Activated CD8-positive, alpha-beta memory T cell treated with anti-CD3 and anti-CD28 coated beads, Interleukin-2, amount 10 ng/mL, durations not matched to agents 7 days and 5 days (primary cell): ENCODE data around the gene ARAP1. TPM values are rescaled to one million over a fixed set of nuclear protein-coding genes. Genes with fewer than 3 reads are reported as not detected.
"Not testable (repeated sequence)": the region's sequence is repeated elsewhere in the genome, so short reads cannot be mapped to it uniquely, and the experiment has no call there.

Experiments used
- ATAC-seq: fragments of 150-1000 bp; cut with Tn5 transposase; one replicate; pipeline ENCODE4 v1.10.0; 2021; ENCODE audit warnings: moderate library complexity
- CTCF ChIA-PET: fragments of 350-600 bp; sonication (Branson Sonifier 250); formaldehyde crosslinking; loops from one replicate; lab custom pipeline; 2021; ENCODE audit warnings: antibody characterized with exemption; lab: Charles Lee
- DNase-seq: peaks from one replicate; pipeline ENCODE4 v3.0.0-alpha.2; 2020
- H3K27ac Mint-ChIP-seq: one replicate; pipeline ENCODE4 v1.8.0; 2021; ENCODE audit warnings: mild to moderate bottlenecking, mixed read lengths
- H3K27me3 Mint-ChIP-seq: one replicate; pipeline ENCODE4 v1.8.0; 2021; ENCODE audit warnings: mixed read lengths
- H3K36me3 Mint-ChIP-seq: one replicate; pipeline ENCODE4 v1.8.0; 2021; ENCODE audit warnings: mild to moderate bottlenecking, mixed read lengths
- H3K4me1 Mint-ChIP-seq: one replicate; pipeline ENCODE4 v1.8.0; 2021; ENCODE audit warnings: mixed read lengths
- H3K4me3 Mint-ChIP-seq: one replicate; pipeline ENCODE4 v1.8.0; 2021; ENCODE audit warnings: mild to moderate bottlenecking, moderate library complexity, mixed read lengths
- H3K9me3 Mint-ChIP-seq: one replicate; pipeline ENCODE4 v1.8.0; 2022; ENCODE audit warnings: low read depth, mixed read lengths
- total RNA-seq, 2 experiments: library from RNA; stranded (reverse); gene quantifications; one replicate each; pipeline ENCODE4 v1.2.3, GENCODE V29; 2021

The ARAP1 gene
- 100 to 1,000 TPM in 1 of 2 experiments, 10 to 100 TPM in 1; 96.5 to 104 TPM for total RNA-seq

DNA sequence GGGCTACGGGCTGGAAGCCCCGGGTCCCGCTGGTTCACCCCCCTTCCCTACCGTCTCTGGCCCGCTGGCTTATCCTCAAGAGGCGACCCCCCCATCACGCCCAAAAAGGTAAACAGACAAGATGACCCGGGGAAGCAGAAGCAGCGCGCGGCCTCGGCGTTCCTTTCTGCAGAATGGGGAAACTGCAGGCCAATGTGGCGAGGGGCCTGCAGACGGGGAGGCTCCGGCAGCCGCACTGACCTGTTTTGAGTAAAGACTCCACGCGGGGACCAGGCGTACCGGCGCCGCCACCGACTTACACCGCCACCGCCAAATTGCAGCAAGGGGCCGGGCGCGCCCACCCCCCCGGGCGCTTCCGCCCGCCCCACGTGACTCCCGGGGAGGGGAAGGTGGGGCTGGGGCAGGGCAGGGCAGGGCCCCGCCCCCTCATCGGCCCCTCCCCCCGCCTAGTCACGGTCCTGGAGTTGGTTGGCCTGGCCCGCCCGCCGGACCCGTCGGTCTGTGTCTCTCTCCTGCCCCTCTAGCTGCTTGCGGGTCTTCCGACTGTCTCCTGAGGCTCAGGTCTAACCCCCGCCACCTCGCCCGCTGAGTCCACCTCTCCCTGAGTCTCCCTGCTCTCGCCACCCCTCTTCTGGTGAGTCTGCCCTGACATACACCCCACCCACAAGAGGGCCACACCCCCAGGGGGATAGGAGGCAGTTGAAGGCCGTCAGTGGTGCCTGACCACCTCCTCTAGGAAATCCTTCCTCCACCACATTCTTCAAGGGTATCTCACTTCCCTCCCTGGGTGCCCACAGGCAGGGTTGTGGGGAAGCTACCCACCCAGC lies at the start of gene ARAP1:
Gene ARAP1 (minus strand): TSS at position 321 of the 827 bp plus-strand sequence. CDS start 25,280 bp downstream, outside the sequence.
- CTCF ChIA-PET = interaction anchor here (1.0 to 1.8 kb wide), 6 partner anchors 16 to 76 kb away, joined by 3 to 8 read pairs (median 4); no protein-coding TSS in a partner anchor
- peak within 1 kb of the TSS; percentile 91 for H3K27ac Mint-ChIP-seq
- peak within 1 kb of the TSS; percentile 81 for H3K4me3 Mint-ChIP-seq
- DNase-seq (peak; percentile 85), ATAC-seq (peak; percentile 91)
- H3K36me3 Mint-ChIP-seq = peaks cover 3% of the 10 kb centered on the region
- peaks cover 33% of the 10 kb centered on the region for H3K4me1 Mint-ChIP-seq
- H3K27me3 Mint-ChIP-seq = no peaks in the 10 kb centered on the region
- no peaks in the 10 kb centered on the region for H3K9me3 Mint-ChIP-seq

DNA sequence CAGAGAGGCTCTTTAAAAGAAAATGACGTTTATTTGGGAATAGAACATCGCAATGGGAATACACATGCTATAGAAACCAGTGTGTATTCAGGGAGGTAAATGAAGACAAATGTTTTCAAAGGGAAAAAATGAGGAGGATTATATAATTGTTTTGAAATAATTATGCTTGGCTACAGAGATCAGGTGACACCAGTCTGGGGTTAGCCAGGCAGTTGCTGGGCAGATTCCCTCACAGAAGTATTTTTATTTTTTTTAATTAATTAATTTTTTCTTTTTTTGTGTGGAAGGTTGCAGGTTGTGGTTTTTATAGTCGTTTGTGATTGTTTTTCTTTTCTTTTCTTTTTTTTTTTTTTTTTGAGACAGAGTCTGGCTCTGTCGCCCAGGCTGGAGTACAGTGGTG lies 47.2 kb upstream of the ARAP1 start:
- ATAC-seq (no peak), DNase-seq (no peak)
- Mint-ChIP-seq H3K4me1 (peaks cover 8% of the 10 kb centered on the region), H3K9me3 (no peaks in the 10 kb centered on the region), H3K4me3 (no peak overlapping the region), H3K36me3 (peaks cover 6% of the 10 kb centered on the region), H3K27ac (no peak overlapping the region), H3K27me3 (no peaks in the 10 kb centered on the region)
- CTCF ChIA-PET = interaction anchor here (0.7 to 1.2 kb wide), 2 partner anchors 70 to 74 kb away, joined by 3 to 4 read pairs; no protein-coding TSS in a partner anchor

DNA sequence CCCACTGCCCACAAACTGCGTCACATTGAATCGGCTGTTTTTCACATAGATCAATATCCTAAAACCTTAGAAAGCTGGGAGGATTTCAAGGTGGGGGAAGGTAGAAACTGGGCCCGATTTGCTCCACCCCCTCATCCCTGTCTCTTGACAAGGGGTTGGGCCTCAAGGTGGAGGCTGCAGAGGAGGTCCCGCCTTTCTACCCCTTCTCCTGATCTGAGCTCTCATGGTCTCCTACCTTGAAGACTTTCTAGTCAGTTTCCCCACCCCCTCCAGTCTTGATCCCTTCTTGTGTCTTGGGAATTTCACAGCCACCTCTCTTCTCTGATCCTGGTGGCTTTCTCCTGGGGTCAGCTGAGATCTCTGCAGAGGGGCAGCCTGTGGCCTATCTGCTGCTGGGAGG lies 46.2 kb upstream of the ARAP1 start:
- Mint-ChIP-seq H3K4me3 (no peak overlapping the region), H3K27ac (no peak overlapping the region), H3K27me3 (no peaks in the 10 kb centered on the region), H3K9me3 (no peaks in the 10 kb centered on the region), H3K4me1 (peaks cover 11% of the 10 kb centered on the region), H3K36me3 (peaks cover 6% of the 10 kb centered on the region)
- CTCF ChIA-PET = interaction anchor here (1.6 to 2.3 kb wide), 2 partner anchors 15 to 73 kb away, joined by 8 to 9 read pairs; partner anchors contain the start of gene ATG16L2
- no peak for DNase-seq
- no peak for ATAC-seq

DNA sequence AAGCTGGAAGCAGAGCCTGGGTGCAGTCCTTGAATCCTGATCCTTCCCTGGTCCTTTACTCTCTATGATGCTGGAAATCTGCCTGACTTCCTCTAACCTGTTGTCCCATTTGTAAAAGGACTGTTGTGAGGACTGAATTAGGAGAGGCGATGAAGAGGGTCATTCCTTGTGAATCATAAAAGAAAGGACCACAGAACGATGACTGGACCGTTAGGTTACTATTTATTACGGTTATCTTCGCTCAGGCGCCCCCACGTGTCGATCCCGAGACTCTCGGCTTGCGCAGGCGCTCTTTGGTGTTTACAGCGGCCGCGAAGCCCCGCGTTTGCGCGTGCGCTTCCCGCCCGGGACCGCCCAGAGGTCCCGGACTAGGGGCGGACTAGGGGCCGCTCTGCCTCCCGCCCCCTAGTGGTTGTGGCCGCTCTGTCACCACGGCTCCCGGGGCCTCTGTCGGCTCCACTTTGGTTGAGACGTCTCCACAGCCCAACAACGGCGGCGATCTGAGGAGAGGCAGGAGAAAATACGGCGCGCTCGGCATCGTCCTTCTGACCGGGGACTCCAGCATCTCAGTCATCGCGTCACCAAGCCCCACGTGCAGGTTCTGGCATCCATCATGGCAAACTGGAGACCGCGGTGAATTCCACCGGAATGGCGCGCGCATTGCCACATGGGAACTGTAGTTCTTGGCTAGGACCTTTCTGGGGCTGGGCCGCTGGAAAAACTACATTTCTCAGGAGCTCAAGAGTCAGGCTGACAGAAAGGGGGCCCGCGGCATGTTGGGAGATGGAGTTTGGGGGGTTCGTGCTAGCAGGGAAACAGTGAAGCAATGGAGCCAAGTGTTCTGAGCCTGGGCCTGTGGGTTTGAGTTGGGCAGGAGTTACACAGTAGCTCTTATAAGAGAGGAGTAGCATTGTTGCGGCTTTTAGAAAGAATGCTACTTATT lies 41.5 kb upstream of the ARAP1 start, which contains the start of gene STARD10:
Gene STARD10 (minus strand): TSS at position 623 of the 943 bp plus-strand sequence. CDS start 12,866 bp downstream, outside the sequence.
- ATAC-seq = peak; percentile 97
- Mint-ChIP-seq H3K27me3 (no peaks in the 10 kb centered on the region), H3K27ac (peak within 1 kb of the TSS; percentile 98), H3K4me1 (peaks cover 24% of the 10 kb centered on the region), H3K4me3 (peak within 1 kb of the TSS; percentile 87), H3K36me3 (no peaks in the 10 kb centered on the region), H3K9me3 (no peaks in the 10 kb centered on the region)
- peak; percentile 96 for DNase-seq
- CTCF ChIA-PET = interaction anchor here (0.6 to 4.7 kb wide), 31 partner anchors 9 to 385 kb away, joined by 3 to 121 read pairs (median 4); partner anchors contain the start of genes ARAP1, ATG16L2 and FCHSD2

DNA sequence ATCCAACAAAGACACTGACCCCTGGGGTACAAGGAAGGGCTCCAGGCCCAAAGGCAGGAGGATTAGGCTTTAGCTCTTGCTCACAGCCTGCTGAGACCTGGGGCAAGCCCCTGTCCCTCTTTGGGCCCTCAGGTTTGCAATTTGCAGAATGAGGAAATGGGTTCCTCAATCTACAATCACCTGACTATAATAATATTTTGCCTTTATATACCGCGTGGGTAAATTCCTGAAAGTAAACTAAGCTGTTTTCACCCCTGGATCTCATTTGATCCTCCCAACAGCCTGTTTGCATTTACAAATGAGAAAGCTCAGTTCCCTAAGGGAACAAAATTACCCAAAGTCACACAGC lies 40.8 kb upstream of the ARAP1 start:
- Mint-ChIP-seq H3K36me3 (no peaks in the 10 kb centered on the region), H3K9me3 (no peaks in the 10 kb centered on the region), H3K27ac (peak overlapping the region; percentile 98), H3K4me1 (peaks cover 27% of the 10 kb centered on the region), H3K27me3 (no peaks in the 10 kb centered on the region), H3K4me3 (peak overlapping the region; percentile 87)
- ATAC-seq = no peak
- no peak for DNase-seq
- CTCF ChIA-PET = interaction anchor here (0.9 to 4.7 kb wide), 19 partner anchors 10 to 385 kb away, joined by 3 to 121 read pairs (median 6); partner anchors contain the start of genes ARAP1, ATG16L2 and FCHSD2

DNA sequence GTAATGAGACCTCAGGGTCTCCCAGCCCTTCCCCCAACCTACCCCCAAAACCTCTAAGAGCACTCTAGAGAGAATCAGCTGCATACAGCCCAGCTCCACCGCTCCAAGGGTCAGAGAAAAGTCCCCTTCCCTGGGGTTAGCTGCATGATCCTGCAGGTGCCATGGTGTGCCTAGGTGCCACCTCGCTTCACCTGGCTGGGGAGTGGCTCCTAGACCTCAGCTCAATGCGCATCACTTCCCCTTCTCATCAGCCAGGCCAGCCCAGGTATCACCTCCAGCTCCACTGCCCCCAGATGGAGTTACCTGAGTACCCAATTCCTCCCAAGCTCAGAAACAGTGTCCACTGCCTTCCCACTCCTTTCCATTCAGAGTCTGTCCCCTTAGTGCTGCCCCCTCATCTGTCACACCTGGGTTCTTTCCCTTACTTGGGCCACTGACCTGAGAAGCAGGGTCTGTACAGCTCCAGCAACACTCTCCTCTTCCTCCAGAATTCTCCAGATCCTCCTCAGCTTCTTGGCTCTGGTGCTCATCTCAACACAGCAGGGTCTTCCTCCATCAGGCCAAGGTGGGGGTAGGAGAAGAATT lies 40.3 kb upstream of the ARAP1 start:
- DNase-seq = no peak
- Mint-ChIP-seq H3K27me3 (no peaks in the 10 kb centered on the region), H3K9me3 (no peaks in the 10 kb centered on the region), H3K36me3 (no peaks in the 10 kb centered on the region), H3K4me1 (peaks cover 33% of the 10 kb centered on the region), H3K27ac (peak overlapping the region; percentile 98), H3K4me3 (no peak overlapping the region)
- CTCF ChIA-PET = interaction anchor here (0.9 to 4.7 kb wide), 18 partner anchors 10 to 384 kb away, joined by 3 to 121 read pairs (median 6); partner anchors contain the start of genes ARAP1, ATG16L2 and FCHSD2
- ATAC-seq = no peak

DNA sequence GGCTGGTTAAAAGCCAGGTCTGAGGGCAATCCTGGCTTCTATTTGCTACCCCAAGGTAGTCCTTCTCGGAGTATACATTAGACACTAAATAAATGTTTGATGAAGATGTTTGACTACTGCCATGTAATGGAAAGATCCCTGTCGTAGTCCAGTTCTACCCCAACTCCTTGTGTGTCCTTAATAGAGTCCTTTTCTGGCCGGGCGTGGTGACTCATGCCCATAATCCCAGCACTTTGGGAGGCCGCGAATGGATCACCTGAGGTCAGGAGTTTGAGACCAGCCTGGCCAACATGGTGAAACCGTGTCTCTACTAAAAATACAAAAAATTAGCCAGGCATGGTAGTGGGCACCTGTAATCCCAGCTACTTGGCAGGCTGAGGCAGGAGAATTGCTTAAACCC lies 39.0 kb upstream of the ARAP1 start:
- H3K27me3 Mint-ChIP-seq, DNase-seq, H3K4me3 Mint-ChIP-seq, ATAC-seq, H3K27ac Mint-ChIP-seq, H3K36me3 Mint-ChIP-seq, H3K9me3 Mint-ChIP-seq: not testable (repeated sequence)
- CTCF ChIA-PET = interaction anchor here (4.1 kb wide), 2 partner anchors 12 to 65 kb away, joined by 54 to 121 read pairs; no protein-coding TSS in a partner anchor
- peaks cover 44% of the 10 kb centered on the region for H3K4me1 Mint-ChIP-seq

DNA sequence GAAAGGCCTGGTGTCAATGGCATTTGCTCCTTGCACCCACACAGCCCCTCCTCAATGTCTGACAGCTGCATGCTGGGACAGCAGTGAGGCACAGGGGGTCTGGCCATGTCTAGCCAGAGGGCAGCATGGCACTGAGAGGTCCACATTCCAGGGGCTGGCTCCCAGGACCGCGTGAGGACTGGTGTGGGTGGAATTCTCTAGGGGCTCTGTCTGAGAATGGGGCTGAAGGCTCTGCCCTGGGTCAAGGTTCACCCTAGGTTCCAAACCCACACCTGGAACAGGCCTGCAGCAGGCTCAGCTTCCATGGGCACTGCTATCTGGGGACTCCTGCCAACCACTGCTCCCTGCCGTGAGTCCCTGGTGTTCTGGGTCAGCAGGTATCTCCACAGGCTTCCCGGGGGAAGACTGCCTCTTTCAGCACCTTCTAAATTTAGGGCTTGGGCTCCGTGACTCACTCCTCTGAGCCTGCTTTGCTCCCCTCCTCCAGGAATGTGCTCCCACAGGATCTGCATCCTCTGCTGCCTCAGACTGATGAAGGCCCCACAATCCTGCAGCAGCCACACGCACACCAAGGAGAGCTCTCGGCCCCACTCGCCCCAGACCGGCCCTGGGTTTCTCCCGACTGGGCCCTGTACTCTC lies 37.4 kb upstream of the ARAP1 start:
- peak overlapping the region; percentile 24 for H3K27ac Mint-ChIP-seq
- H3K27me3 Mint-ChIP-seq = no peaks in the 10 kb centered on the region
- ATAC-seq = no peak
- H3K36me3 Mint-ChIP-seq = no peaks in the 10 kb centered on the region
- no peaks in the 10 kb centered on the region for H3K9me3 Mint-ChIP-seq
- DNase-seq = no peak
- H3K4me1 Mint-ChIP-seq = peaks cover 41% of the 10 kb centered on the region
- CTCF ChIA-PET = interaction anchor here (1.2 kb wide), 1 partner anchor 23 kb away, joined by 3 read pairs; no protein-coding TSS in a partner anchor
- H3K4me3 Mint-ChIP-seq = no peak overlapping the region

DNA sequence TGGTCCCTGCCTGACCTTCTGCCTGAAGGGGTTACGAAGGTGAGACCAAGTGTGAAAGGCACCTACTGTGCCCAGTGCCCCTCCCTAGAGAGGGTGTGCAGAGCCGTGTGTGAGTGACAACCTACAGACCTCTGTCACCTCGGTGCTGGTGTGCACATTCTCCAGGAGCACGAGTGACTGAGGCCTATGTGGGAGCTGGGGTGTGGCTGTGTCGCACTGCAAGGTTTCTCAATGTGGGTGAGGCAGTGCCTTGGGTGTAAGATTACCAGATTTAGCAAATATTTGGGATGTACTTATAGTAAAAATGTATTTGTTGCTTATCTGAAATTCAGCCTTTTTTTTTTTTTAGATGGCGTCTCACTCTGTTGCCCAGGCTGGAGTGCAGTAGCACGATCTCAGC lies 36.0 kb upstream of the ARAP1 start:
- Mint-ChIP-seq H3K36me3 (no peaks in the 10 kb centered on the region), H3K9me3 (no peaks in the 10 kb centered on the region), H3K4me3 (no peak overlapping the region), H3K4me1 (peaks cover 31% of the 10 kb centered on the region), H3K27ac (peak overlapping the region; percentile 83), H3K27me3 (no peaks in the 10 kb centered on the region)
- ATAC-seq (no peak), DNase-seq (no peak)
- CTCF ChIA-PET = interaction anchor here (0.8 to 2.8 kb wide), 5 partner anchors 25 to 62 kb away, joined by 3 to 24 read pairs (median 4); no protein-coding TSS in a partner anchor

DNA sequence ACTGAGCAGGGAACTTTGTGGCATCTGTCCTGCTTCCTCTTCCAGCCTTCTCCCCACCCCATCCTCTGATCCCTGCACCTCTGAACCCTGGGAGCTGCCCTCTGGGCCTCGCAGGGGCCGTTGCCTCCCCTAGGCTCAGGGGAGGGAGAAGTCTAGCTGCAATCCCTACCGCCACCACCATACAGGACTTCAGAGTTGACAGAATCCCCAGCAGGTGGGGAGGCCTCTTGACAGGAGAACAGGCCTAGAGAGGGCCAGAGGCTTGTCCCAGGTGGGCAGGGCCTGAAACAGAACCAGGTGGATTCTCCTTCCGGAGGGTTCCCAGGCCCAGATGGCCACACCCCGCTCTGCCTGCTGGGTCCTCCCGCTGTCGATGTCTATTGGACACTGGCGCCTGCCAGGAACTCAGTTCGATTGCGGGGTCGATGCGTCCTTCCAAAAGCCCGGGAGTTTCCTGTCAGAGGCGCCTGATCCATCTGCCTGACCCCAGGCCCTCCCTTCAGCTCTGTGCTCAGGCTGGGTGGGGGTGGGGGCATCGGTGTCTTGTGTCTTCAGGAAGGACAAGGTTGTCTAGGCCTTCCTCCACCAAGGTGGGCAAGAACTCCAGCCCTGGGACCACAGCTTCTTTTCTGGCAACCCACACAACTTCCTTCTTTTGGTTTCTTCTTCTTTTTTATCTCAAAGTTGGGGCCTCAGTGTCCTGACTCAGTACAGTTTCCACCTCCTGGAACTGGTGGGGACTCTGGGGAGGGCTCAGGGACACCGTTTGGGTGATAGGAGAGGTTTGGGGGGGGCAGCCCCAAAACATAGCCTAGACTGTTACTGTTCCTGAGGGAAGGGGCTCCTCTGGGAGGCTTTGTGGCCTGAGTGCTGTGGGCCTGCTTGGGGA lies 35.3 kb upstream of the ARAP1 start:
- H3K4me1 Mint-ChIP-seq = peaks cover 24% of the 10 kb centered on the region
- ATAC-seq = peak; percentile 46
- CTCF ChIA-PET = interaction anchor here (0.8 to 2.8 kb wide), 8 partner anchors 20 to 104 kb away, joined by 3 to 24 read pairs (median 4); no protein-coding TSS in a partner anchor

More for the DNA sequence above, 35.3 kb upstream of the ARAP1 start:
- no peak for DNase-seq
- Mint-ChIP-seq H3K9me3 (no peaks in the 10 kb centered on the region), H3K27ac (peak overlapping the region; percentile 83), H3K36me3 (no peaks in the 10 kb centered on the region), H3K4me3 (no peak overlapping the region), H3K27me3 (no peaks in the 10 kb centered on the region)
